H1 (cell line): Measurements from ENCODE around the gene SLC25A6.

Experiments
- ASH2L ChIP-seq: fragments of 200-600, 300-600 bp; sonication (generic); IDR thresholded peaks from one replicate; pipeline ENCODE4 v1.7.1; 2017; ENCODE audit warnings: low read length
- BACH1 ChIP-seq: IDR thresholded peaks from 2 replicates; pipeline ENCODE4 v1.6.1; 2012; ENCODE audit warnings: low read length, improper control_type of control experiment
- CTCF ChIP-seq, 3 experiments: IDR thresholded peaks; 1 replicate in 2 of 3; 2 replicates in 1 of 3; pipeline versions ENCODE4 v1.5.1 to v1.6.1; 2011; ENCODE audit warnings: low read length in 3 of 3, mild to moderate bottlenecking in 3 of 3, inconsistent platforms in 2 of 3, low read depth in 1 of 3, moderate library complexity in 1 of 3; ENCODE audit not compliant: insufficient read depth in 1 of 3; ENCODE audit errors: control extremely low read depth in 1 of 3
- EP300 ChIP-seq, 2 experiments: IDR thresholded peaks; 1 replicate in 1 of 2; 2 replicates in 1 of 2; pipeline ENCODE4 v1.6.1; 2011 to 2012; ENCODE audit warnings: low read depth in 2 of 2, low read length in 2 of 2, mild to moderate bottlenecking in 2 of 2, borderline replicate concordance in 1 of 2, inconsistent platforms in 1 of 2, moderate library complexity in 1 of 2
- GABPA ChIP-seq: IDR thresholded peaks from 2 replicates; pipeline ENCODE4 v1.6.1; 2011; ENCODE audit warnings: mild to moderate bottlenecking, low read length, moderate library complexity, borderline replicate concordance; ENCODE audit not compliant: insufficient read depth
- MAX ChIP-seq: IDR thresholded peaks from 2 replicates; pipeline ENCODE4 v1.6.1; 2012; ENCODE audit warnings: inconsistent platforms
- POLR2A ChIP-seq, 2 experiments: IDR thresholded peaks; 1 replicate in 1 of 2; 2 replicates in 1 of 2; pipeline ENCODE4 v1.6.1; 2011; ENCODE audit warnings: low read depth in 2 of 2, low read length in 2 of 2, mild to moderate bottlenecking in 2 of 2; ENCODE audit errors: control extremely low read depth in 1 of 2
- RAD21 ChIP-seq, 2 experiments: IDR thresholded peaks in 1 of 2; conservative IDR thresholded peaks in 1 of 2; 2 replicates each; pipeline ENCODE4 v1.6.1; 2011; ENCODE audit warnings: low read depth in 2 of 2, low read length in 2 of 2, improper control_type of control experiment in 1 of 2, inconsistent platforms in 1 of 2, mild to moderate bottlenecking in 1 of 2, moderate library complexity in 1 of 2
- RFX5 ChIP-seq: IDR thresholded peaks from 2 replicates; pipeline ENCODE4 v1.6.1; 2011; ENCODE audit warnings: low read depth, low read length, improper control_type of control experiment, borderline replicate concordance
- TBP ChIP-seq: IDR thresholded peaks from 2 replicates; pipeline ENCODE4 v1.6.1; 2011; ENCODE audit warnings: low read depth, low read length, improper control_type of control experiment

- TF ChIP-seq GABPA (no peak), CTCF (IDR thresholded peaks at IDR 0.05; ENCODE audit: control extremely low read depth in 1 of 3, insufficient read depth in 1 of 3, low read depth in 1 of 3, low read length in 3 of 3) (no peak), ASH2L (no peak), BACH1 (no peak), RAD21 (IDR thresholded peaks at IDR 0.05 in 1 of 2, conservative IDR thresholded peaks at IDR 0.05 in 1 of 2; ENCODE audit: low read depth in 2 of 2, low read length in 2 of 2) (no peak), MAX (no peak), TBP (no peak), EP300 (IDR thresholded peaks at IDR 0.05; ENCODE audit: borderline replicate concordance in 1 of 2, low read depth in 2 of 2, low read length in 2 of 2) (no peak), POLR2A (IDR thresholded peaks at IDR 0.05; ENCODE audit: control extremely low read depth in 1 of 2, low read depth in 2 of 2, low read length in 2 of 2) (no peak), RFX5 (no peak)
These were observed 3.8 kb upstream of the SLC25A6 start for GRCh38 chrX:1395646-1396216.
